ENCODE data around the gene PDE6A. TPM values are rescaled to one million over a fixed set of nuclear protein-coding genes. Genes with fewer than 3 reads are reported as not detected.

The PDE6A gene
- total RNA-seq, 1 experiment from 2014 or later: not detected

DNA sequence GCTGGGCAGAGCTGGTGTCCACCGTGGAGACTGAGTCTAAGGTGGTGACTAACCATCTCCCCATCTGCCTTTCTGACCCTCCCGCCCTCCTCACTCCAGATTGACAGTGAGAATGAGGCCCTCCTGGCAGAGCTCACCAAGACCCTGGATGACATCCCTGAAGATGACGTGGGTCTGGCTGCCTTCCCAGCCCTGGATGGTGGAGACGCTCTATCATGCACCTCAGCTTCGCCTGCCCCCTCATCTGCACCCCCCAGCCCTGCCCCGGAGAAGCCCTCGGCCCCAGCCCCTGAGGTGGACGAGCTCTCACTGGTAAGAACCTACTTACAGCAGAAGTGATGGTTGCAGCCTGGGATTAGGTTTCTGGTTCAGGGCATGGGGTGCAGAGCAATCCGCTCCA lies 118.0 kb downstream of the PDE6A start:
- peaks cover 0 to 7% (median 0%) of the 10 kb centered on the region in 3 experiments; a peak in 3 of 7 replicates for H3K36me3 Mint-ChIP-seq (ENCODE audit: insufficient read depth in 1 of 3, low read depth in 3 of 3)
- H4K5ac ChIP-seq (ENCODE audit: insufficient read length, low read depth, low read length): no peak overlapping the region
- H3K23ac ChIP-seq (ENCODE audit: insufficient read length, low read depth, low read length): no peak overlapping the region
- TF ChIP-seq, protein P1, sequence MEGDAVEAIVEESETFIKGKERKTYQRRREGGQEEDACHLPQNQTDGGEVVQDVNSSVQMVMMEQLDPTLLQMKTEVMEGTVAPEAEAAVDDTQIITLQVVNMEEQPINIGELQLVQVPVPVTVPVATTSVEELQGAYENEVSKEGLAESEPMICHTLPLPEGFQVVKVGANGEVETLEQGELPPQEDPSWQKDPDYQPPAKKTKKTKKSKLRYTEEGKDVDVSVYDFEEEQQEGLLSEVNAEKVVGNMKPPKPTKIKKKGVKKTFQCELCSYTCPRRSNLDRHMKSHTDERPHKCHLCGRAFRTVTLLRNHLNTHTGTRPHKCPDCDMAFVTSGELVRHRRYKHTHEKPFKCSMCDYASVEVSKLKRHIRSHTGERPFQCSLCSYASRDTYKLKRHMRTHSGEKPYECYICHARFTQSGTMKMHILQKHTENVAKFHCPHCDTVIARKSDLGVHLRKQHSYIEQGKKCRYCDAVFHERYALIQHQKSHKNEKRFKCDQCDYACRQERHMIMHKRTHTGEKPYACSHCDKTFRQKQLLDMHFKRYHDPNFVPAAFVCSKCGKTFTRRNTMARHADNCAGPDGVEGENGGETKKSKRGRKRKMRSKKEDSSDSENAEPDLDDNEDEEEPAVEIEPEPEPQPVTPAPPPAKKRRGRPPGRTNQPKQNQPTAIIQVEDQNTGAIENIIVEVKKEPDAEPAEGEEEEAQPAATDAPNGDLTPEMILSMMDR (conservative IDR thresholded peaks at IDR 0.05): no peak
- no peak overlapping the region for H2BK15ac ChIP-seq (ENCODE audit: low read depth, low read length)
- no peak overlapping the region for H3K9ac ChIP-seq (ENCODE audit: extremely low read depth, insufficient read length, low read length)
- H4K91ac ChIP-seq (ENCODE audit: insufficient read length, low read depth, low read length): no peak overlapping the region
- H3K27me3 ChIP-seq (ENCODE audit: insufficient read depth, low read length): no peaks in the 10 kb centered on the region
- no peak overlapping the region for H3K18ac ChIP-seq (ENCODE audit: insufficient read length, low read depth, low read length)
- H3K4me2 ChIP-seq (ENCODE audit: insufficient read depth, insufficient read length, low read length): no peak overlapping the region
- H2AK5ac ChIP-seq (ENCODE audit: insufficient read length, low read length): no peak overlapping the region
- H3K79me1 ChIP-seq (ENCODE audit: insufficient read depth, low read depth, low read length, poor library complexity, severe bottlenecking): no peaks in the 10 kb centered on the region
- no peak overlapping the region for H3K4ac ChIP-seq (ENCODE audit: low read depth, low read length)
- H3K23me2 ChIP-seq (ENCODE audit: insufficient read length, low read depth, low read length, poor library complexity, severe bottlenecking): no peaks in the 10 kb centered on the region
- no peak overlapping the region for H3K56ac ChIP-seq (ENCODE audit: insufficient read length, low read depth, low read length)
- H3K27me3 Mint-ChIP-seq (ENCODE audit: low read depth): no peaks in the 10 kb centered on the region
- no peaks in the 10 kb centered on the region for H3K9me3 ChIP-seq (ENCODE audit: control insufficient read depth, low read depth, low read length)
- no peaks in the 10 kb centered on the region for H3K9me3 Mint-ChIP-seq
- no peak overlapping the region for H2BK12ac ChIP-seq (ENCODE audit: insufficient read length, low read depth, low read length)
- H4K20me1 ChIP-seq (ENCODE audit: control insufficient read depth, insufficient read depth, insufficient read length): no peaks in the 10 kb centered on the region
- H2AFZ ChIP-seq (ENCODE audit: low read length): no peak overlapping the region
- H3K14ac ChIP-seq (ENCODE audit: insufficient read depth, low read length): no peak overlapping the region
- no peaks in the 10 kb centered on the region; the same call in 1 of the 2 replicates for H3K4me1 ChIP-seq (ENCODE audit: insufficient read depth, low read length)
- H3K4me1 Mint-ChIP-seq: peaks cover 13 to 21% of the 10 kb centered on the region in 2 experiments
- no peaks in the 10 kb centered on the region for H3K79me2 ChIP-seq (ENCODE audit: insufficient read depth, low read length)
- no CpG with 5 or more reads among the region's 9 CpGs for WGBS (ENCODE audit: extremely low coverage, insufficient read length, low lambda C conversion rate)
- no peak overlapping the region; a peak in 1 of 7 replicates for H3K27ac Mint-ChIP-seq
- H3K4me3 Mint-ChIP-seq: no peak overlapping the region
- no peak overlapping the region for H2BK20ac ChIP-seq (ENCODE audit: low read depth, low read length, poor library complexity, severe bottlenecking)
- H4K8ac ChIP-seq (replicated peaks; ENCODE audit: insufficient read length, low read depth, low read length): no peak overlapping the region
- no peak overlapping the region for H2BK120ac ChIP-seq (ENCODE audit: low read depth, low read length, poor library complexity, severe bottlenecking)
- H3K27ac ChIP-seq (ENCODE audit: insufficient read length, low read depth, low read length): no peak overlapping the region
- no peak overlapping the region for H2BK5ac ChIP-seq (ENCODE audit: insufficient read length, low read length)
- no peak for DNase-seq
- no peak overlapping the region for H3T11ph ChIP-seq (ENCODE audit: low read length)
